ENCODE results near the gene CNN1.

DNA sequence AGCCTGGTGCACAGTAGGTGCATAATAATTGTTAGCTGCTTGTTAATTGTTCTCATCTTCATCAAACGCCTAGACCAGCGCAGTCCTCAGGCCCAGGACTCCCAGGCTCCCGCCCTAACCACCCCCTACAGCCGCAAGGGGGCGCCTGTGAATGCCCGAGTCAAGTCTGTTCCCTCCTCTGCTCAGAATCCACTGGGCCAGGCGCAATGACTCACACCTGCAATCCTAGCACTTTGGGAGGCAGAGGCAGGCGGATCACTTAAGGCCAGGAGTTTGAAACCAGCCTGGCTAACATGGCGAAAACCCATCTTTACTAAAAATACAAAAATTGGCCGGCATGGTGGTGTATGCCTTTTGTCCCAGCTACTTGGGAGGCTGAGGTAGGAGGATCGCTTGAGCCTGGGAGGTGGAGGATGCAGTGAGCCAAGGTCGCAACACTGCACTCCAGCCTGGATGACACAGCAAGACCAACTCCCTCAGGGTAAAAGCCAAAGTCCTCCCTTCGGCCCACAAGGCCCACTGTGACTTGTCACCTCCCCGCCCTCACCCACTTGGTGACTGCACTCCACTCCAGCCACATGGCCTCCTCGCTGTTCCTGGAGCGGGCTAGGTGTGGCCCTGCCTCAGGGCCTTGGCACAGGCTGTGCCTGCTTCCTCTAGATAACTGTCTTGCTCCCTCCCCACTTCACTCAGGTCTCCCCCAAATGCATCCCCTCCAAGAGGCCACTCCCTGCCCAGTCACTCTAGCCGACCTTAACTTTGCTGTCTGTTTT lies 42.1 kb upstream of the CNN1 start:
- TF ChIP-seq, protein P1, sequence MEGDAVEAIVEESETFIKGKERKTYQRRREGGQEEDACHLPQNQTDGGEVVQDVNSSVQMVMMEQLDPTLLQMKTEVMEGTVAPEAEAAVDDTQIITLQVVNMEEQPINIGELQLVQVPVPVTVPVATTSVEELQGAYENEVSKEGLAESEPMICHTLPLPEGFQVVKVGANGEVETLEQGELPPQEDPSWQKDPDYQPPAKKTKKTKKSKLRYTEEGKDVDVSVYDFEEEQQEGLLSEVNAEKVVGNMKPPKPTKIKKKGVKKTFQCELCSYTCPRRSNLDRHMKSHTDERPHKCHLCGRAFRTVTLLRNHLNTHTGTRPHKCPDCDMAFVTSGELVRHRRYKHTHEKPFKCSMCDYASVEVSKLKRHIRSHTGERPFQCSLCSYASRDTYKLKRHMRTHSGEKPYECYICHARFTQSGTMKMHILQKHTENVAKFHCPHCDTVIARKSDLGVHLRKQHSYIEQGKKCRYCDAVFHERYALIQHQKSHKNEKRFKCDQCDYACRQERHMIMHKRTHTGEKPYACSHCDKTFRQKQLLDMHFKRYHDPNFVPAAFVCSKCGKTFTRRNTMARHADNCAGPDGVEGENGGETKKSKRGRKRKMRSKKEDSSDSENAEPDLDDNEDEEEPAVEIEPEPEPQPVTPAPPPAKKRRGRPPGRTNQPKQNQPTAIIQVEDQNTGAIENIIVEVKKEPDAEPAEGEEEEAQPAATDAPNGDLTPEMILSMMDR (IDR thresholded peaks at IDR 0.05; ENCODE audit: low read depth, low read length) = peak; percentile 84
- no peak for TF ChIP-seq POLR2A (IDR thresholded peaks at IDR 0.05; ENCODE audit: extremely low read depth, insufficient read length)

Measured in NB4 (cell line).